HG03060 (cell line): ENCODE data around the gene PTPRM.

Experiments used
- ATAC-seq: cut with Tn5 transposase; IDR thresholded peaks from one replicate; pipeline ENCODE4 v1.9.1; 2021; ENCODE audit warnings: low read depth, moderate number of reproducible peaks; ENCODE audit not compliant: unreplicated experiment

The PTPRM gene

DNA sequence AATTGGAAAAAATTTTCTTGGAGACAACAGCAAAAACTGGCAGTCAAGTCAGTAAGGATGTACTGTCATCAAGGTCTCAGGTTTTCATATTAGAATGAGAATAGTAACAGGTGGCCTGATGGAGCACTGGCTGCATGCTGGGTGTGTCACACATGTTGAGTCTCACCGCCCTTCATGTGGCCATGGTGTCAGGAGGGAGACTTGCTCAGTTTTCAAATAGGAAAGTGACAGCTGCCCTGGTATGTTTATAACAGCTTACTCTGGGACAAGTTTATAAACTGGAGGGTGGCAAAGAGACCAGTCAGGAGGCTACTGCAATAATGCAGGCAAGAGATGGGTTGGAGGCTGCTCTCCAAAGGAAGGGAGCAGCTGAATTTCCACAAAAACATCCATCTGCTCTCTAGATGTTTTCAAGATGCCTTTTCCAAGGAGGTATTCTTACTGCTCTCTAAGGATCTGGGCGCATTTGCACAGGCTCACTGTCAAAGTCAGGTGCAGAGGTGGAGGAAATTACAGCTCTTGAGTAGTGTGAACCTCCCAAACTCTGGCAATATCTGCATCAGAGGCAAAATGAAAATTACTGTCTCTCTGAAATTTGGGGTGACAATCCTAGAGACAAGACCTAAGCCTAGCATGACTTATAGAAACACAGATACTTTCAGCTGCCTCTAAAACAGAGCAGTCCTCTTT is 720.2 kb downstream of the PTPRM start:
- no peak for ATAC-seq

DNA sequence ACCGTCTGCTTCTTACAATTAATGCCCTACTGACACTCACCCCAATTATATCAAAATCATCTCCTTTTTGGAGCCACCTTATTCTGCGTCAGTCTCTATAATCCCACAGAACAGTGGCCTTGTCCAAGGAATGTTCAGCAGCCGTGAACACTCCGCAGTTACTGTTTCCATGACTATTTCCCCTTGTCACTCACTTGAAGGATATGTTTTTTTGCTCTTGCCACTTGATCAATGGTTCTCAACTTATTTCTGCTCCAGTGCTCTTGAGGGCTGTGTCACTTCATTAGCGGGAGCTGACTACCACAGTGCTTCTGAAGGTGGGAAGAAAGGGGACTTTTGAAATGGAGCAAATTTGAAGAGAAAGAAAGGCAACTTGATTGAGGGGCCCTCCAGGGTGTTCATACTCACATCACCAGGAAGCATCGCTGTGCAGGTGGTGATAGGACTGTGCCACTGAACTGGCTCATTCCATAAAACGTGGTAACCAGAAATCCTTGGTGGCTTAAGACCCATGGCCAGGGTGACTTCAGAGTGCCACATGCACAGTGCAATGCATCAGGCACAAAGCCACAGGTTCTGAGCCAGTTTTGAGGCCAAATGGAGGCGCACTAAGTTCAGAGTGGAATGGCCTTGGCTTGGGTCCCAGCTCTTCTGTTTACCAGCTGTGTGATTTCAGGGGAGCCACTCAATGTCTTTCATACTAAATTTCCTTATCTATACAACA is 721.5 kb downstream of the PTPRM start:
- ATAC-seq = no peak

DNA sequence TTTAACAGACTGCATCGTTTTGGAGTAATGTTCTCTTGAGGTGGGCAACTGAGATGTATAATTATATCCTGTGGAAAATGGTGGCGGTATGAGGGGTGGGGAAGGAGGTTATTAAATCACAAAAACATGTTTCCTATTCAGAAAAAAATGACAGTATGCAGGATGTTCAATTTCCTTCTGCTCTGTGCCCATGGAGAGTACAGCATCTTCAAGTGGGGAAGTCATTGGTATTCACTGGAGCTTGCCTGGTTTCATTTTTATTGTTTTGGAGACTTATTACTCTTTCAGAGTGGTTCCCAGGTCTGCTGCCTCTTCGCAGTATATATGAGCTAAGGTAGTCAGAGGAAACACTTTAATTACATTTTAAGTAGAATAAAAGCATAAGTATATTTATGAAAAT is 723.3 kb downstream of the PTPRM start:
- ATAC-seq = no peak

DNA sequence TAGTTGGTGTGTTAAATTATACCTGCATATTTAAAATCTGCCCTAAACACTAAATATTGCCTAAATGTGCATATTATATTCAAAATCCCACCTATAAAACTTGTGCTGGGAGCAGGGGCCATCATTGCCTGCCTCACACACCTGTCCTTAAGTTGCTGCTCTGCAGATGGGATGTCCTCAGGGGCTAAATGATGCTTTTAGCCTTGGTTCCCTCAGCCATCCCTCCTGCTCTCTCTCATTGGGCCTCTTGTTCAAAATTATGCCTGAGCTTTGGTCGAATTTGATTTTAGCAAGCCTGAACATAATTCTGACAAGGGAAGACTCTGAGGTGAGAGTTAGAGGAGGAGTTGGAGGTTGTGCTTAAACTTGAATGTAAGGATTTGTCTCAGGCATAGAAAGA is 723.8 kb downstream of the PTPRM start:
- ATAC-seq = no peak

DNA sequence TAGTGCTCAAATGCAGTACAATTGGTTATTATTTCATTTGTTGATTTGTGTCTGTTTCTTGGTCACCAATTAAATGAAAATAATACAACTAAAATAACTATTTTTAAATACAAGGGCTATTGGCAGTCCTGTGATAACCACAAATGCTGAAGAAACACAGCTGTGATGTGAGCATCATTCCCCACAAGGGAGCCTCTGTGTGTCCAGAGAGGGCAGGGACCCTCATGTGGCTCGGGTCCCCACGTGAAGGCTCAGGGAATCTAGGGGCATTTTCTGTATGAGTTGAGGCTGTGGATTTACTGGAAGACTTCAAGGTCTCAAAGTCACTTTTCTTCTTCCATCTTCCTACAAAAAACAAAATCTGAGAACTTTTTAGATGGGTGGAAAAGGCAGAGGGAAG is 726.1 kb downstream of the PTPRM start:
- no peak for ATAC-seq

DNA sequence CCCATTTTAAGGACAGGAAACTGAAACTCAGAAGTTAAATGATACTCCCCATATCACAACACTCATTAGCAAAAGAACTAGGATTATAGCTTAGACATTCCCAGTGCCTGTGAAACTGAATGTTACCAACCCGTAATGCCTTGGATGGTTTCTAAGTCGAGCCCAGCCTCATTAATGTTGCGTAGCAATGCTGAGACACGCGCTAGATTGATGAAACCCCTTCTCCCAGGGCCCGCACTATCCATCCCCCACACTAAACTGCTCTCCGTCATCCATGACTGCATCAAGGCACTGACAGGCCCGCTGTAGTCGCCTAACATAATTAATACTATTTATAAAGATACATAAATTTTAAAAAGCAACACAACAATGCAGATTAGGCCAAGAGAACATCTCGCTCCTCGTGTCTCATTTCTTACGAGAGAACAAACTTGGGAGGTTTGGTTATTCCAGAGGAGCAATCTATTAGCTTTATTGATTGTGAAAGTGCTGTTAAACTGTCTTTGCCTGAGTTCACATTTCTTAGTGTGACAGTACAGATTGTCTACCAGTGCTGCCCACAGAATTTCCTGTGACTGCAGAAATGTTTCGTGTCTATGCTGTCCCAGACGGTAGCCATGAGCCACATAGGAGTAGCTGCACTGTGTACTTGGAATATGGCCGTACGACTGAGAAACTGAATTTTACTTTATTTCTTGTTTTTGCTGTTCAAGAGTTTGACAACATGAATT is 729.9 kb downstream of the PTPRM start:
- ATAC-seq = no peak

DNA sequence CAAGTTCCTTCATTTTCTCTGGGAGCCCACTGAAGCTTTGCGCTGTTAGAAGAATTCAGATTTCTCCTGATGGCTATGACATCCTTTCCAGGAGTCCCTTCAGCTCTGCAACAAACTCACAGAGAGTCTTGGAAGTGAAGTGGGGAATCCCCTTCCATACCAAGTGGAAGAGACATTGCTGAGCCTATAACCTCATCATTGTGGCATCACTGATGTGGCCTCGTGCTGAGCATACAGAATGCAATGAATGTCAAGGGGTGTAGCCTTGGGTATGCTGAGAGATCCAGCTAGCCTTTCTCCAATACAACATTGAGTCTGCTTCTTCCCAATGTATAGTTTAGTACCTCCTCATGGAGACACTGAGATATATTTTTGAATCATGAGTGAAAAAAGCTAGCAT is 731.1 kb downstream of the PTPRM start:
- no peak for ATAC-seq

DNA sequence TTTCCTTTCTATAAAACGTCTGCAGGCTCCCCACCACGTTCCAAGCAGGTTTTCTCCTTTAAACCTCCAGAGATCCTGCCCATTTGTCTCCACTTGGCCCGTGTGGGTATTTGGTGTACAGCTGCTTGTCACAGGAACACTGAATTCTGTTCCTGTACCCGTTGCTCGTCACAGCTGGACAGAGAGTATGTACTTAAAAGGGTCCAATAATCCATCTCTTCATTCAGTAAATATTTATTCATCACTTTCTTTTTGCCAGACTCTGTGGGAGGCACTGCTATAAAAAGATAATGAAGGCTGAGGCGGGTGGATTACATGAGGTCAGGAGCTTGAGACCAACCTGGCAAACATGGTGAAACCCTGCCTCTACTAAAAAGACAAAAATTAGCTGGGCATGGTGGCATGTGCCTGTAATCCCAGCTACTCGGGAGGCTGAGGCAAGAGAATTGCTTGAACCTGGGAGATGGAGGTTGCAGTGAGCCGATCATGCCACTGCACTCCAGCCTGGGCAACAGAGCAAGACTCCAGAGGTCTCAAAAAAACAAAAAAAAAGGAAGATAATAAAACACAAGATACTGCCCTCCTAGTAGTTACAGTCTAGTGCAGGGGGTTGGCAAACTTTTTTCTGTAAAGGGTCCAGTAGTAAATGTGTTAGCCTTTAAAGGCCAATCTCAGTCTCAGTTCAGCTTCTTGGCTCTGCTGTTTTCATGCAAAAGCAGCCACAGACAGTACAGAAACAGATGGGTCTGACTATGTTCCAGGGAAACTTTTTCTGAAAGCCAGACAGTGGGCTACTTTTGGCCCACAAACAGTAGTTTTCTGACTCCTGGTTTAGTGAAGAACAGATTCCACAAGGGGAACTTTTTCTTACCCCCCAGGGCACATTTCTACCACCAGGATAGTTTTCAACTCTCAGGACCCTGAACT is 732.2 kb downstream of the PTPRM start:
- ATAC-seq = no peak

DNA sequence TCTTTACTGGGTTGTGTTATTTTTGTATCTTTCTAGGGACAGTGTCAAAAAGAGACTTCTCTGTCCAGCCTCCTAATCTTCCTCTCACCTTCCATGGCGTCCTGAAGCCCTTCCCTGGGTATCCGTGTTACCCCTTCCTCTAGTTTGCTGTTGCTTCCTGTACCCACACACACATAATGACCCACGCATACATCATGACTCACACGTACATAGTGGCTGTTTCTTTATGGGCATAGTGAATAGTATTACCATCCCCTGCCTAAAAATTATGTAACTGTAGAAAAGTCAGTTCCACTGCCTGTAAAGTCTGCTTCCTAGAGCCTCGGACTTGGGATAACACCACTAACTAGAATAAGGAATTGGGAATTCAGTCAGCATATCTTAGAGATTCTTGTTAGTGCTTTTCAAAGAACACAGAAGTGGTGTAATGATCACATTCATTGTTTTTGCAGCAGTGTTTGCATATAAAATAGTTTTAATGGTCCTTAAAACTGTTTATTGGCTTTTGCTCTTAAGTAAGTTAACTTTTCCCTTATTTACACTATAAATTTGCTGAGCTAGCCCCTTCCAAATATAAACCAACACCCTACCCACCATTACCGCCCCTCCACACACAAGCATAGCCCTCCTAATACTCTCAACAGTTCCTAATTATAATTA is 733.8 kb downstream of the PTPRM start:
- ATAC-seq = no peak

DNA sequence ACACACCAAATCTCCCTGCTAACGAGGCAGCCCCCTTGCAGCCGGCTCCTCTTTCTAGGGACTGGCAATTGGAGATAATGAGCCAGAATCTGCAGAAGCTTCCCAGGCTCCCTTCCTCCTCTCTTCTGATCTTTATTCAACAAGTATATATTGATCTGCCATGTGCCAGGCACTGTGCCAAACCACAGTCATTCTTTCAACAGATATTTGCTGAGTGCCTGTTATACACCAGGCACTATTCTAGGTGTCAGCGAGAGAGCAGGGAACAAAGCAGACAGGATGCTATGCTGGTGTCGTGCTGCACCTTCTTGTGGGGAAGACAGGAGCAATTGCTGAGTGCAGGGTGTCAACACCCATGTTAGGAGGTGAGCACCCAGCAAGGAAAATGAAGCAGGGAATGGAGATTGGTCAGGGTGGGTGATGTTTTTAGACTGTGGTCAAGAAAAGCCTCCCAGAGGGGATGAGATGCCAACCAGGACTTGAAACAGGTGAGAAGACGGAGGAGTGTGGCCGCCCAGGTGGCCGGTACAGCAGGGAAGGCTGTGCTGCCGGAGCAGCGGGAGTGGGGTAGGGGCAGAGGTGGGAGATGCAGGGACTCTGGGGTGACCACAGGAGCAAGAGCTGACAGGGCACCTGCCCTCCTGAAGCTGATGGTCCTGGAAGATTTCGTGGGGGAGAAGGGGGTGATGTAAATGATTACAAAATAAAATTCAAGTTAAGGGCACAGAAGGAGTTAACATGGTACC is 734.5 kb downstream of the PTPRM start:
- no peak for ATAC-seq

DNA sequence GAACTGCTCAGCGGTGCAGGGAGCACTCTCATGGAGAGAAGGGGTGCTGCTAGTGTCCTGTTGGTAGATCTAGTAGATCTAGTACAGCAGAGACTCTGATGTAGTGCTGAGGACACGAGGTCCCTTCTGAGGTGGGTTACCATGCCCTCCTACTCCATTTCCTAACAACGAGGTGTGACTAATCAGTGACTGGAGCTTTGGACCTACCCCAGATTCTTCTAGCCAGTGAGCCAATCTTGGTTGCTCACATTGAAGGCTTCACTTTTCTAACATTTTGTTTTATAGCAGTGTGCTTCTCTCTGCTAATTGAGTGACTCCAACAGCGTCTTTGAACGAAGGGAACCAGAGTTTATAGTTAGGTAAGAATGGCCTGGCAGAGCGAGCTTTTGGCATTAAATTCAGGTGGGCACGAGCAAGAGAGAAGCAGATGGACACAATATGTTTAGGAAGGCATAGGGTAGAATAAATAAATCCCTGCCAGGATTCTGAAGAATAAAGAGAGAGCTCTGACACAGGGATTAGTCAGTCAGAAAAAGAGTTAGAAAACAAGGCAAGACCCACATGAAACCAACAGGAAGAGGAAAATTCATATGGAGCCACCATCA is 736.1 kb downstream of the PTPRM start:
- ATAC-seq = no peak

DNA sequence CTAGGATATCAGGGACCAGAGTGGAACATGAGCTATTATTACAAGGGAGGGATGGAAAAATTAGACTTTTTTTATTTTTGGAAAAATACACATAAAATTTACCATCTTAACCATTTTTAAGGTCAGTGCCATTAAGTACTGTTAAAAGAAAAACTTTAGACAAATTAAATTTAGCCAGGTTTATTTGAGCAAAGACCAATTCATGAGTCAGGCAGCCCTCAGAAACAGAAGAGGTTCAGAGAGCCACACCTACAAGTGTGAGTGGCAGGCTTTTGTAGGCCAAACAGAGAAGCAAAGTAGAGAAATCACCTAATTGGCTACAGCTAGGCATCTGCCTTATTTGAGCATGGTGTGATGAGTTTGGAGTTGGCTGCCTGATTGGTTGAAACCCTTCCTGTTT is 740.8 kb downstream of the PTPRM start:
- no peak for ATAC-seq

DNA sequence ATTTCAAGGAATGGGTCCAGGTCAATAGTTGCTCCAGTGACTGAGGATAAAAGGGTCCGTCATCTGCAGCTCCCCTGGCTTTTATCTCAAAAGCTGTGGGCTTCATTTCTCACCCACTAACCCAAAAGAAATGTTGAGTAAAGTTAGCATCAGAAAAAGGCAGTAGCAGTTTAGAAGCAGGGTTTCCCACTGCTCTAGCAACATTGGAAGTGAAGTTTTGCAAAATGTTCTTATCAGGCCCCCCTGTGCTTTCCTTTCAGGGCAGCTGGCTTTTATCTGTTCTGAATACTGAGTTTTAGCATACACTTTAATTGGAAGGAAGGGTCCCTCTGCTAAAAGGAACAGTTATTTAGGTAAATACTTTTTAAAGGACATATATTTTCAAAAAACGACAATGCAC is 745.9 kb downstream of the PTPRM start:
- ATAC-seq = no peak

DNA sequence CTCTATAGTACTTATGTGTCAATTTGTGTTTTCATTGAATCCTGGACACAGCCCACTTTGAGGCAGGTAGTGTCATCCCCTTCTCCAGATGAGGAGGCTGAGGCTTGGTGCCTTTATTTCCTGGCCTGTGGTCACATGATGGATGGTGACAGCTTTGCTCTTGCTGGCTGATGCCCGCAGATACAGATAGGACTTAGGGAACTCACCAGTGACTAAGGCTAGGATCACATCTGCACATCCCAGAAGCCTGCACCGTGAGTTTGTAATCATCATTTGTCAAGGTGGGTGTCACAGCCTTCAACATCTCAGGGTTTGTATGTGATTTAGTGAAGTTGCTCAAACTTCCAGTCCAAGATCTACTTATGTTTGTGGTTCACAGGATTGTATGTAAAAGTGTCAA is 747.0 kb downstream of the PTPRM start:
- no peak for ATAC-seq

DNA sequence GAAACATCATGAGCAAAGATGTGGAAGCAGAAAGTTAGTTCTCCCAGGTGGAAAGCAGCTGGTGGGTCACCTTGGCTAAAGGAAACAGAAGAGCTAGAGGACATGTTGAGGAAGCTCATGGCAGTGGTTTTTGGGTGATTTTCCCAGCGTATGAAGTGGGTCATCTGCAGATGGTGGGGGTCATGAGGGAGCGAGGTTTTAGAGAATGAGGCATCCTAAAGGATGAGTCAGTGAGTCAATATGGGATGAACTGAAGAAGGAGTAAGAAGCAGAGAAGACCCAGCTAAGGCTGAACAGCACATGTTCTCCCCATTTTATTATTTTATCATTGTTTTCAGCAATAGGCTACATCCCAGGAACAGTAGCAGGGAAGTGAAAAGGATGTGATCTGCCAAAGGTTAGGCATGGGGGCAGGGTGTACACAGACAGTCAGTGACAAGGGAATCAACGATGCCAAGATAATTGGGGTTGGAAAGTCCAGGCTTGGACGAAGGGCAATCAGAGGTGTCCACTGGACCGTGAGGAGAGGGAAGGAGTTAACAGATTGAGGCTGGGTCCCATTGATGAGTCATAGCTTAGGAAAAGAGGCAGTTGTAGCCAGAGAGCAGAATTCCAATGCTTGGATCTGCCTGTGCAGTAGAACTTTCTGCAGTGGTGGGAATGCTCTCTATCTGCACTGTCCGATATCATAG is 752.8 kb downstream of the PTPRM start:
- no peak for ATAC-seq

DNA sequence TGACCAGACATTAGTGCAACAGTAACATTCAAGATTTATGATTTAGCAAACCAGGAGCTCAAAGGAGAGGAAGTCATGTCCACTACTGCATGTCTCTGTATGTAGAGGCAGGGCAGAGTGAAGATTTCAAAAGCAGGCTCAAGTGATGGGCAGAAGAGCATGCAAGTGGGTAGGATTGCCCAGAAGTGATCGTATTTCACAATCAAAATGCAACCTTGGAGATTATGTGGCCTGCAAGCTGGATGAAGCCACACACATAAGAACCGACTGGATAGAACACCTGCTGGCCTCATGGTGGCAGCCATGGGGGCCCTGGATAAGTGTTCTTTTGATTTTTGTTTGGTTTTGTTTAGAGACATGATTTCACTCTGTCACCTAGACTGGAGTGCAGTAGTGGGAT is 755.4 kb downstream of the PTPRM start:
- no peak for ATAC-seq

DNA sequence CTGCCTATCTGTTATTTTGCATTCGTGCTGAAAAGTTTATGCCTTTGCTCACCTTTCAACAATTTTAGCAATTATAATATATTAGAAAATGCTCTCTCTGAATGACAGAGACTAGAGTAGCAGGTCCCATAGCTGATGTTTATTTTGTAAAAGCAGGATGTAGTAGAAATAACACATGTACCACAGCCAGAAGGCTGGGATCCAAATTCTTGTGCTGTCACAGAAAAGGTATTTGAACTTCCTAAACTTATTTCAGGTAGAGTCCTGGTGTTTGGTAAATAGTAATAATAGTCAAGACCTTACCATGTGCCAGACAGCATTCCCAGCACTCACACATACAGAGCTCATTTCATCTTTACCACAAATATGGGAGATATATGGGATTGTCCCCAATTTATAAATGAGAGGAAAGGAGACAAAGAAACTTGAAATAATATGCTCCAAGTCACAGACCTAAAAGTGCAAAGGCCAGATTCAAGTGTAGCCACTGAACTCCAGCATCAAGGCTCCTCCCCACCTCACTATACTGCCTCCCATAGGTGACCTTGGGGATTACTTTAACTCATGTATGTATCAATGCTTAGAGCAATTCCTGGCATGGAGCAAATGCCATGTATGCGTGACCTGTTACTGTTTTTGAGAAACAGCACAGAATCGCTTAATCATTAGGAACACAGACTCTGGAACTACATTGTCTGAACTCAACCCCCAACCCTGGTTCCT is 757.4 kb downstream of the PTPRM start:
- no peak for ATAC-seq
